HepG2 (cell line): Measurements from ENCODE around the gene PIP5K1A. TPM values are rescaled to one million over a fixed set of nuclear protein-coding genes. Genes with fewer than 3 reads are reported as not detected.

Source experiments
- ATF4 ChIP-seq, 2 experiments: fragments of 450-650 bp in 1 of 2; sonication (generic) in 1 of 2; formaldehyde crosslinking; IDR thresholded peaks; 2 replicates each; pipeline versions ENCODE4 v1.5.0 to v1.8.0; 2020 to 2022; ENCODE audit warnings: mild to moderate bottlenecking in 1 of 2, missing genetic modification reagents in 1 of 2
- CENPT ChIP-seq: sonication (generic); formaldehyde crosslinking; IDR thresholded peaks from 2 replicates; pipeline ENCODE4 v1.8.0; 2022; ENCODE audit warnings: low read depth, mild to moderate bottlenecking, moderate library complexity, missing genetic modification reagents
- FOXP1 ChIP-seq, 2 experiments: fragments of 450-650 bp in 1 of 2; IDR thresholded peaks; 2 replicates each; pipeline ENCODE4 v1.6.1; 2017 to 2018; ENCODE audit warnings: antibody characterized with exemption in 1 of 2
- HNRNPL ChIP-seq: fragments of 200-400 bp; formaldehyde crosslinking; IDR thresholded peaks from 2 replicates; pipeline ENCODE4 v1.6.1; 2017; ENCODE audit warnings: mild to moderate bottlenecking, low read depth, low read length
- HOXD1 ChIP-seq: sonication (generic); formaldehyde crosslinking; IDR thresholded peaks from 2 replicates; pipeline ENCODE4 v1.5.0; 2020; ENCODE audit warnings: missing genetic modification reagents
- KAT2B ChIP-seq: fragments of 150-350 bp; IDR thresholded peaks from 2 replicates; pipeline ENCODE4 v1.6.1; 2014; ENCODE audit warnings: low read depth, low read length, borderline replicate concordance
- KLF12 ChIP-seq: sonication (generic); formaldehyde crosslinking; IDR thresholded peaks from 2 replicates; pipeline ENCODE4 v1.4.0; 2020; ENCODE audit warnings: missing genetic modification reagents, borderline replicate concordance
- PHF20 ChIP-seq: sonication (generic); formaldehyde crosslinking; IDR thresholded peaks from 2 replicates; pipeline ENCODE4 v1.5.0; 2020; ENCODE audit warnings: mild to moderate bottlenecking, missing genetic modification reagents
- PHF21A ChIP-seq: sonication (generic); formaldehyde crosslinking; IDR thresholded peaks from 2 replicates; pipeline ENCODE4 v1.5.0; 2020; ENCODE audit warnings: mild to moderate bottlenecking, missing genetic modification reagents
- RELA ChIP-seq: sonication (generic); formaldehyde crosslinking; IDR thresholded peaks from 2 replicates; pipeline ENCODE4 v1.4.0; 2020; ENCODE audit warnings: missing genetic modification reagents
- SIN3B ChIP-seq: fragments of 150-350 bp; IDR thresholded peaks from 2 replicates; pipeline ENCODE4 v1.6.1; 2014; ENCODE audit warnings: low read length
- SP5 ChIP-seq: IDR thresholded peaks from 2 replicates; pipeline ENCODE4 v1.6.1; 2016; ENCODE audit warnings: low read depth, borderline replicate concordance
- SRF ChIP-seq: IDR thresholded peaks from 2 replicates; pipeline ENCODE4 v1.6.1; 2011; ENCODE audit warnings: mild to moderate bottlenecking, low read depth, low read length, moderate library complexity
- ZBTB3 ChIP-seq: sonication (generic); formaldehyde crosslinking; IDR thresholded peaks from 2 replicates; pipeline ENCODE4 v1.4.0; 2020; ENCODE audit warnings: low read depth, mild to moderate bottlenecking, moderate library complexity, missing genetic modification reagents, borderline replicate concordance
- ZBTB7A ChIP-seq: sonication (generic); formaldehyde crosslinking; IDR thresholded peaks from 2 replicates; pipeline ENCODE4 v1.8.0; 2022; ENCODE audit warnings: mild to moderate bottlenecking, missing genetic modification reagents
- ZFAT ChIP-seq: sonication (generic); formaldehyde crosslinking; conservative IDR thresholded peaks from 2 replicates; pipeline ENCODE4 v1.8.1; 2023; ENCODE audit warnings: missing genetic modification reagents, inconsistent platforms
- ZFP1 ChIP-seq: IDR thresholded peaks from 2 replicates; pipeline ENCODE4 v1.6.1; 2016
- ZFP41 ChIP-seq: sonication (generic); formaldehyde crosslinking; IDR thresholded peaks from 2 replicates; pipeline ENCODE4 v1.4.0; 2020; ENCODE audit warnings: mild to moderate bottlenecking, missing genetic modification reagents, borderline replicate concordance
- ZMYM2 ChIP-seq: sonication (generic); formaldehyde crosslinking; IDR thresholded peaks from 2 replicates; pipeline ENCODE4 v1.8.0; 2022; ENCODE audit warnings: mild to moderate bottlenecking, missing genetic modification reagents
- ZMYM4 ChIP-seq: sonication (generic); formaldehyde crosslinking; IDR thresholded peaks from 2 replicates; pipeline ENCODE4 v1.8.1; 2023; ENCODE audit warnings: mild to moderate bottlenecking, missing genetic modification reagents
- ZNF138 ChIP-seq: sonication (generic); formaldehyde crosslinking; IDR thresholded peaks from 2 replicates; pipeline ENCODE4 v1.5.0; 2020; ENCODE audit warnings: mild to moderate bottlenecking, low read depth, missing genetic modification reagents
- ZNF160 ChIP-seq: sonication (generic); formaldehyde crosslinking; IDR thresholded peaks from 2 replicates; pipeline ENCODE4 v1.8.0; 2022; ENCODE audit warnings: mild to moderate bottlenecking, inconsistent platforms, missing genetic modification reagents
- ZNF235 ChIP-seq: sonication (generic); formaldehyde crosslinking; IDR thresholded peaks from 2 replicates; pipeline ENCODE4 v1.8.1; 2023; ENCODE audit warnings: mild to moderate bottlenecking, missing genetic modification reagents, borderline replicate concordance
- ZNF362 ChIP-seq: sonication (generic); formaldehyde crosslinking; IDR thresholded peaks from 2 replicates; pipeline ENCODE4 v1.4.0; 2020; ENCODE audit warnings: missing genetic modification reagents, mild to moderate bottlenecking, borderline replicate concordance
- ZNF703 ChIP-seq: sonication (generic); formaldehyde crosslinking; IDR thresholded peaks from 2 replicates; pipeline ENCODE4 v1.5.1; 2020; ENCODE audit warnings: missing genetic modification reagents, mild to moderate bottlenecking, moderate library complexity, borderline replicate concordance
- ZNF777 ChIP-seq: sonication (generic); formaldehyde crosslinking; IDR thresholded peaks from 2 replicates; pipeline ENCODE4 v1.4.0; 2020; ENCODE audit warnings: missing genetic modification reagents
- ZNF816 ChIP-seq: sonication (generic); formaldehyde crosslinking; IDR thresholded peaks from 2 replicates; pipeline ENCODE4 v1.8.0; 2022; ENCODE audit warnings: missing genetic modification reagents, mild to moderate bottlenecking, borderline replicate concordance
- polyA plus RNA-seq, 8 experiments: library from polyadenylated mRNA; depleted of rRNA in 3 of 8; stranded (reverse) in 7 of 8; unstranded in 1 of 8; fragments of >200 nt; fragmentation: Illumina TruSeq in 4 of 8; extraction: Trizol in 4 of 8; gene quantifications; 2 replicates each; pipeline versions ENCODE4 v1.2.1 to v1.2.3, GENCODE V29; 2011 to 2016; ENCODE audit warnings: low read depth in 4 of 8, missing spikeins in 1 of 8, mixed read lengths in 1 of 8; ENCODE audit not compliant: insufficient read depth in 1 of 8
- total RNA-seq, 5 experiments: library from RNA; depleted of rRNA; stranded (reverse); fragments of >200 nt; fragmentation: Illumina TruSeq; extraction: Trizol; gene quantifications; 2 replicates each; pipeline ENCODE4 v1.2.3, GENCODE V29; 2016; ENCODE audit warnings: low read depth in 1 of 5
- TF ChIP-seq, protein P1 (sequence below): sonication (generic); formaldehyde crosslinking; IDR thresholded peaks from 2 replicates; pipeline ENCODE4 v1.5.0; 2020; ENCODE audit warnings: missing genetic modification reagents

Gene PIP5K1A
- total and polyA plus RNA-seq, 2 of the 13 experiments (the other 11 are each of a cell fraction or from before 2014, with no cell fraction given), result 45.3 to 65.1 TPM

- no peak for TF ChIP-seq KAT2B
- peak; percentile 47; the same call in 1 of the 2 replicates for TF ChIP-seq ZFP1 (CRISPR knock-in tag)
- TF ChIP-seq ZBTB7A (CRISPR knock-in tag), result 0 out of 2 replicates have a peak, but pooled peaks have one; percentile 7
- no peak for TF ChIP-seq KLF12 (CRISPR knock-in tag)
- TF ChIP-seq PHF20 (CRISPR knock-in tag), result peak; percentile 59; the same call in 1 of the 2 replicates
- TF ChIP-seq ZNF235 (CRISPR knock-in tag), result peak; percentile 50
- TF ChIP-seq ZBTB3 (CRISPR knock-in tag), result 0 out of 2 replicates have a peak, but pooled peaks have one; percentile 40
- TF ChIP-seq ZFP41 (CRISPR knock-in tag), result no peak; the same call in 1 of the 2 replicates
- TF ChIP-seq ZNF160 (CRISPR knock-in tag), result peak; percentile 8; the same call in 1 of the 2 replicates
- TF ChIP-seq ZFAT (CRISPR knock-in tag), result no peak
- TF ChIP-seq ZNF138 (CRISPR knock-in tag), result no peak
- TF ChIP-seq ATF4 (CRISPR knock-in tag; IDR thresholded peaks at IDR 0.05), result peak in 1 of 2 experiments; percentile 89; a peak in 2 of 4 replicates
- TF ChIP-seq FOXP1 (IDR thresholded peaks at IDR 0.05), result no peak
- TF ChIP-seq FOXP1 (CRISPR knock-in tag; IDR thresholded peaks at IDR 0.05), result no peak
- TF ChIP-seq, protein P1, sequence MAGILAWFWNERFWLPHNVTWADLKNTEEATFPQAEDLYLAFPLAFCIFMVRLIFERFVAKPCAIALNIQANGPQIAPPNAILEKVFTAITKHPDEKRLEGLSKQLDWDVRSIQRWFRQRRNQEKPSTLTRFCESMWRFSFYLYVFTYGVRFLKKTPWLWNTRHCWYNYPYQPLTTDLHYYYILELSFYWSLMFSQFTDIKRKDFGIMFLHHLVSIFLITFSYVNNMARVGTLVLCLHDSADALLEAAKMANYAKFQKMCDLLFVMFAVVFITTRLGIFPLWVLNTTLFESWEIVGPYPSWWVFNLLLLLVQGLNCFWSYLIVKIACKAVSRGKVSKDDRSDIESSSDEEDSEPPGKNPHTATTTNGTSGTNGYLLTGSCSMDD, result no peak
- no peak for TF ChIP-seq SIN3B
- TF ChIP-seq ZNF777, result peak; percentile 39; the same call in 1 of the 2 replicates
- TF ChIP-seq ZMYM4 (CRISPR knock-in tag), result peak; percentile 76
- no peak; the same call in 1 of the 2 replicates for TF ChIP-seq ZMYM2
- TF ChIP-seq ZNF703, result peak; percentile 52; the same call in 1 of the 2 replicates
- 0 out of 2 replicates have a peak, but pooled peaks have one; percentile 13 for TF ChIP-seq HOXD1
- no peak for TF ChIP-seq CENPT (CRISPR knock-in tag)
- no peak for TF ChIP-seq RELA (CRISPR knock-in tag)
- TF ChIP-seq ZNF816 (CRISPR knock-in tag), result peak; percentile 6; the same call in 1 of the 2 replicates
- peak; percentile 84 for TF ChIP-seq SP5 (CRISPR knock-in tag)
- TF ChIP-seq PHF21A (CRISPR knock-in tag), result no peak; the same call in none of the 2 replicates
- TF ChIP-seq HNRNPL, result no peak; the same call in 1 of the 2 replicates
- TF ChIP-seq ZNF362 (CRISPR knock-in tag), result peak; percentile 21; the same call in 1 of the 2 replicates
- peak; percentile 76; the same call in 1 of the 2 replicates for TF ChIP-seq SRF
These were observed 83.0 kb downstream of the PIP5K1A start (continued) for GRCh38 chr1:151281225-151281968.
